Nephron (organoid): ENCODE results near the gene ACP1.

Experiments used
- H3K27ac Mint-ChIP-seq, 3 experiments: 2 replicates each; pipeline ENCODE4 v1.8.0; 2020; ENCODE audit warnings: mixed read lengths in 3 of 3, mild to moderate bottlenecking in 2 of 3, moderate library complexity in 1 of 3
- H3K27me3 Mint-ChIP-seq: 2 replicates; pipeline ENCODE4 v1.8.0; 2021; ENCODE audit warnings: low read depth, mild to moderate bottlenecking, moderate library complexity, mixed read lengths
- H3K36me3 Mint-ChIP-seq: 2 replicates; pipeline ENCODE4 v1.8.0; 2020; ENCODE audit warnings: low read depth, mixed read lengths
- H3K4me1 Mint-ChIP-seq: 2 replicates; pipeline ENCODE4 v1.8.0; 2020; ENCODE audit warnings: mixed read lengths
- H3K4me3 Mint-ChIP-seq, 3 experiments: 2 replicates each; pipeline ENCODE4 v1.8.0; 2020; ENCODE audit warnings: mild to moderate bottlenecking in 3 of 3, mixed read lengths in 3 of 3, moderate library complexity in 2 of 3
- H3K9me3 Mint-ChIP-seq: 2 replicates; pipeline ENCODE4 v1.8.0; 2020; ENCODE audit warnings: mixed read lengths
- TF ChIP-seq, protein P1 (sequence below), 3 experiments: fragments of 200-600 bp; sonication (generic); IDR thresholded peaks; one replicate each; pipeline ENCODE4 v1.5.0; 2021; ENCODE audit warnings: antibody characterized with exemption in 3 of 3; ENCODE audit not compliant: unreplicated experiment in 3 of 3

Gene ACP1

DNA sequence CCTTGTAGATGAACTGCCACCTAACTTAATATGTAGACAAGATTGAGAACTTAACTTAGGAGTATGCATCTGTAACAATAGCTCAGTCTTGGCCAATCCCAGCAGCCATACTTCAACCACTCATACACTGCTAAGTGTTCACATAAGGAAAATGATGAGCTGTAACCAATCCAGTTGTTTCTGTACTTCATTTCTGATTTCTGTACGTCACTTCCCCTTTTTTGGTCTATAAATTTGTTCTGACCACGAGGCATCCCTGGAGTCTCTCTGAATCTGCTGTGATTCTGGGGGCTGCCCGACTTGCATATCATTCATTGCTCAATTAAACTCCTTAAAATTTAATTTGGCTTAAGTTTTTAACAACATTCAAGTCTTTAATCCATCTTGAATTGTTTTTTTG, 7.3 kb upstream of the ACP1 start:
- TF ChIP-seq, protein P1, sequence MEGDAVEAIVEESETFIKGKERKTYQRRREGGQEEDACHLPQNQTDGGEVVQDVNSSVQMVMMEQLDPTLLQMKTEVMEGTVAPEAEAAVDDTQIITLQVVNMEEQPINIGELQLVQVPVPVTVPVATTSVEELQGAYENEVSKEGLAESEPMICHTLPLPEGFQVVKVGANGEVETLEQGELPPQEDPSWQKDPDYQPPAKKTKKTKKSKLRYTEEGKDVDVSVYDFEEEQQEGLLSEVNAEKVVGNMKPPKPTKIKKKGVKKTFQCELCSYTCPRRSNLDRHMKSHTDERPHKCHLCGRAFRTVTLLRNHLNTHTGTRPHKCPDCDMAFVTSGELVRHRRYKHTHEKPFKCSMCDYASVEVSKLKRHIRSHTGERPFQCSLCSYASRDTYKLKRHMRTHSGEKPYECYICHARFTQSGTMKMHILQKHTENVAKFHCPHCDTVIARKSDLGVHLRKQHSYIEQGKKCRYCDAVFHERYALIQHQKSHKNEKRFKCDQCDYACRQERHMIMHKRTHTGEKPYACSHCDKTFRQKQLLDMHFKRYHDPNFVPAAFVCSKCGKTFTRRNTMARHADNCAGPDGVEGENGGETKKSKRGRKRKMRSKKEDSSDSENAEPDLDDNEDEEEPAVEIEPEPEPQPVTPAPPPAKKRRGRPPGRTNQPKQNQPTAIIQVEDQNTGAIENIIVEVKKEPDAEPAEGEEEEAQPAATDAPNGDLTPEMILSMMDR (IDR thresholded peaks at IDR 0.05; ENCODE audit: unreplicated experiment in 3 of 3) = no peak
- Mint-ChIP-seq H3K4me3 (no peak overlapping the region), H3K9me3 (peaks cover 16% of the 10 kb centered on the region), H3K4me1 (peaks cover 16% of the 10 kb centered on the region), H3K27me3 (no peaks in the 10 kb centered on the region), H3K27ac (no peak overlapping the region), H3K36me3 (peaks cover 44% of the 10 kb centered on the region)

DNA sequence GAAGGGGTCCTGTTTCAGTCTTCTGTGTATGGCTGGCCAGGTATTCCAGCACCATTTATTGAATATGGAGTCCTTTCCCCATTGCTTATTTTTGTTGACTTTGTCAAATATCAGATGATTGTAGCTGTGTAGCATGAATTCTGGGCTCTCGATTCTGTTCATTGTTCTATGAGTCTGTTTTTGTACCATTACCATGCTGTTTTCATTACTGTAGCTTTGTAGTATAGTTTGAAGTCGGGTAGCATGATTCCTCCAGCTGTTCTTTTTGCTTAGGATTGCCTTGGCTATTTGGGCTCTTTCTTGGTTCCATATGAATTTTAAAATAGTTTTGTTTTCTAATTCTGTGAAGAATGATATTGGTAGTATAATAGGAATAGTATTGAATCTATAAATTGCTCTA, 6.9 kb upstream of the ACP1 start:
- H3K9me3 Mint-ChIP-seq = peaks cover 16% of the 10 kb centered on the region
- H3K36me3 Mint-ChIP-seq = peaks cover 45% of the 10 kb centered on the region
- TF ChIP-seq, protein P1 (IDR thresholded peaks at IDR 0.05; ENCODE audit: unreplicated experiment in 3 of 3) = no peak
- peaks cover 20% of the 10 kb centered on the region for H3K4me1 Mint-ChIP-seq
- no peak overlapping the region for H3K4me3 Mint-ChIP-seq
- no peaks in the 10 kb centered on the region for H3K27me3 Mint-ChIP-seq
- no peak overlapping the region for H3K27ac Mint-ChIP-seq

DNA sequence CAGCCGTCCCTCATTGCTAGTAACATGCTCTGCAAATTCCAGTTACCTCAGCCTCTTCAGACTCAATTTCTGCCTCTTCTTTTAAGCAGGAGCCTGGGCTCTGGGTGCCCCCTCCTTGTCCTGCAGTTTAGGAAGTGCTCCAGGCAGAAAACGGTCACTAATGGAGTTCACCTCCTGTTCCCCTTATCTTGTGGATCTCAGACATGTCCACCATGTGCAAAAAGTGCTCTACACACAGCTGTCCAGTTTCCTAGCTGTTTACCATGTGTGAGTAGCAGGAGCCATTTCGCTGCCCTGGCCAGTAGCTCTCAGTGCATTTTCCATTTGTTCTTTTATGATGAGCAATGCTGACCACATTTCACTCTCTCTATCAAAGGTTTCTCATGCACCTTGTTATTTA, 5.8 kb upstream of the ACP1 start:
- Mint-ChIP-seq H3K9me3 (peaks cover 16% of the 10 kb centered on the region), H3K27ac (no peak overlapping the region), H3K4me3 (no peak overlapping the region), H3K36me3 (peaks cover 45% of the 10 kb centered on the region), H3K4me1 (peaks cover 22% of the 10 kb centered on the region), H3K27me3 (no peaks in the 10 kb centered on the region)
- TF ChIP-seq, protein P1 (IDR thresholded peaks at IDR 0.05; ENCODE audit: unreplicated experiment in 3 of 3) = no peak

DNA sequence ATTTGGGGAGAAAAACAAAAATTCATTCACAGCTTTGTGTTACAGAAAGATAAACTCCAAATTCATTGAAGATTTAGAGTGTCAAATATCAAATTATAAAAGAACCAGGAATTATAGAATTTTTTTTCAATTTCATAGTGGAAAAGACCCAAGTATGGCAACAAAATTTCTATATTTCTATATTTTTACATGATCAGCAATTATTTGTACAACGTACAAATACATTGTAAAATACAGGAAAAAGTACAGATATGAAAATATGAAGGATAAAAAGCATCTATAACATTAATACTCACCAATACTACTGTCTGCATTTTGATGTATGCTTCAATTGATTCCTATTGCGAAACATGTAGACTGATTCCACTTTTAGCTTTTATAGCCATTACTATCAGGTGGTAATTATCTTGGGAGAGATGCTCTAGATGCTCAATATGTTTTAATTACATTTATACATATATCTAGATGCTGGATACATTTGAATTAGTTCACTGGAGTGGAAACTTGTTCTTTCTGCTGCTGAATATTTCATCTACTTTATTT, 4.9 kb upstream of the ACP1 start:
- Mint-ChIP-seq H3K4me3 (peak overlapping the region in 1 of 3 experiments; percentile 51), H3K27ac (no peak overlapping the region), H3K27me3 (no peaks in the 10 kb centered on the region), H3K36me3 (peaks cover 45% of the 10 kb centered on the region), H3K9me3 (peaks cover 16% of the 10 kb centered on the region), H3K4me1 (peaks cover 14% of the 10 kb centered on the region)
- TF ChIP-seq, protein P1 (IDR thresholded peaks at IDR 0.05; ENCODE audit: unreplicated experiment in 3 of 3) = no peak

DNA sequence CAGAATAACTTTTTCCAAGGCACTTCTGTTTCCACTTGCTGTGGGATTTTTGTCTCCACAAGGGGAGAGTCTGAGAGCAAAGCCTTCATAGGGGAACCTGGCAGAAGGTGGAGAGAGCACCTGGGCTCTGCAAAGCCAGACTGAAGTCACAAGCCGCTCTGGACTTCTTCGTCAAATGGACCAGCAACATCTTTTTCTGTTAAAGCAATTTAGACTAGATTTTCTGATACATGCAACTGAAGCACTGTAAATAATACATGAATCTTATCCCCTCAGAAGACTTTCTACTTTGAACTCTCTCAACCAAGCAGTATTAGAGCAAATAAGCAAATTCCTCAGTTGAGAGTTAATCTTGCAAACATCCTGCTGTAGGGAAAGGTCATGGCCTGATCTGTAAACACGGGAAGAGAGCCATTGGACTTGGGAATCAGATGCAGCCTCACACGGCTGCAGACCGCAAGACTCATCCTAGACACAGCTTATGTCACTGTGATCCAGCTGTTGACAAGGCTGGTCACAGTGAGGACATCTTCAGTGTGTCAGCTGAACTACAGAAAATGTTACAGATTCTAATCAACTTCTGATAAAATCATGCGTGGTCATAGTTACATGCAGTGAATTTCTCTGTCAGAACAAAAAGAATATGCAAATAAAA, 4.1 kb upstream of the ACP1 start:
- Mint-ChIP-seq H3K4me1 (peaks cover 12% of the 10 kb centered on the region), H3K4me3 (peak overlapping the region in 2 of 3 experiments; percentile 16 to 51), H3K27ac (peak overlapping the region; percentile 29 to 64 (median 47)), H3K27me3 (no peaks in the 10 kb centered on the region), H3K9me3 (peaks cover 16% of the 10 kb centered on the region), H3K36me3 (peaks cover 45% of the 10 kb centered on the region)
- TF ChIP-seq, protein P1 (IDR thresholded peaks at IDR 0.05; ENCODE audit: unreplicated experiment in 3 of 3) = no peak

DNA sequence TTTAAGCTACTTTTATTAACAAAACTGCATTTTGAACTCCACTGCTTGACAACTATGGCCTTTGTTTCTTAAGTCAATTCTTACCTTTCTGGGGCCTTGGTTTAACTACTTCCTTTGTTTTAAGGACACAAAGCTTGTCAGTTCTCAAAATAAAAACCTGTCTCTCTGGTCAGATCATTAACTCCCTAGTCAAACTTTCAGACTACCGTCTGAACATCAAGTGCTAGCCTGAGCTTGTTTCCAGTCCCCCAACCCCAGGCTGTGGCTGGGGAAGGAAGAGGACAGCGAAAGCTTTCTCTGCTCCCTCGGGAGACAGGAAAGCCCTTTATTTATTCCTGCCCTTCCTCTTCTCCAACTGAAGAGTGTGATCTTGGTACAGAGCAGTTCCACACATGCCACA, 2.6 kb upstream of the ACP1 start:
- Mint-ChIP-seq H3K36me3 (peaks cover 50% of the 10 kb centered on the region), H3K4me3 (peak overlapping the region; percentile 73 to 87 (median 81)), H3K27me3 (no peaks in the 10 kb centered on the region), H3K27ac (peak overlapping the region; percentile 40 to 76 (median 57)), H3K9me3 (peaks cover 16% of the 10 kb centered on the region), H3K4me1 (peaks cover 21% of the 10 kb centered on the region)
- TF ChIP-seq, protein P1 (IDR thresholded peaks at IDR 0.05; ENCODE audit: unreplicated experiment in 3 of 3) = no peak
